ENCODE measurements around the gene GTPBP6.
A peak's percentile ranks its signal among the peaks of the same experiment; 100 is the strongest.

Gene GTPBP6, protein sequence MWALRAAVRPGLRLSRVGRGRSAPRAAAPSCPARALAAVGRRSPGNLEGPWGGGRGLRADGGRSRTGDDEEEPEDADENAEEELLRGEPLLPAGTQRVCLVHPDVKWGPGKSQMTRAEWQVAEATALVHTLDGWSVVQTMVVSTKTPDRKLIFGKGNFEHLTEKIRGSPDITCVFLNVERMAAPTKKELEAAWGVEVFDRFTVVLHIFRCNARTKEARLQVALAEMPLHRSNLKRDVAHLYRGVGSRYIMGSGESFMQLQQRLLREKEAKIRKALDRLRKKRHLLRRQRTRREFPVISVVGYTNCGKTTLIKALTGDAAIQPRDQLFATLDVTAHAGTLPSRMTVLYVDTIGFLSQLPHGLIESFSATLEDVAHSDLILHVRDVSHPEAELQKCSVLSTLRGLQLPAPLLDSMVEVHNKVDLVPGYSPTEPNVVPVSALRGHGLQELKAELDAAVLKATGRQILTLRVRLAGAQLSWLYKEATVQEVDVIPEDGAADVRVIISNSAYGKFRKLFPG

DNA sequence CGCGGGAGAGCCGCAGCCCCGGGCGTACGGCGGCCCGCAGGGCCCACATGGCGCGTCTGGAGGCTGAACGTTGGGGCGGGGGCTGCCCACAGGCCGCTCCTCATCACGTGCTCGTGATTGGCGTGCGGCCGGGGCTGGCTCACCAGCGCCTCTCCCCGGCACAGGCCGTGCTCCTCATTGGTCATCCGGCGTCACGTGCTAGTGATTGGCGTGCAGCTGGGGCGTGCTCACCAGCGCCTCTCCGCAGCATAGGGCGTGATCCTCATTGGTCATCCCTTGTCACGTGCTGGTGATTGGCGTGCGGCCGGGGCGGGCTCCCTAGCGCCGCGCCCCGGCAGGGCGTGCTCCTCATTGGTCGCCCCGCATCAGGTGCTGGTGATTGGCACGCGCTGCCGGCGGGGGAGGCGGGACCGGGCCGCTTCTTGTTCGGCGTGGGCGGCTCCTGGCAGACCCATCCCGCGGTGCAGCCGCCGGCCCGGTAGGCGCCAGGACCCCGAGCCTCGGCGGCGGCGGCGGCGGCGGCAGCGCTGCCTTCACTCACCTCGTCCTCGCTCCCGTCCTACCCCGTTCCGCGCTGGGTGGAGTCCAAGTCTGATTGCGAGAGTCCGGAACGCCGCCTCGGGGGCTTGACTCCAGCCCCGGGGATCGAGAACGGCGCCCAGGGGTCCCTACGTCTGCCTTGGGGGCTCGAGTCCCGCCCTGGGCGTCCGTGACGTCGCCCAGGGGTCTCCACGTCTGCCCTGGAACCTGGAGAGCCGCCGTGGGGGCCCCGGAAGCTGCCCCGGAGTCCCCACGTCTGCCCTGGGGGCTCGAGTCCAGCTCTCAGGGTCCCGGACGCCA lies at the start of gene GTPBP6:
Gene GTPBP6, minus strand, starts transcription at position 58 of the 840 bp plus-strand sequence. Its CDS starts 9 bp downstream, at position 49.
- peak; percentile 98 for DNase-seq (ENCODE audit: low read depth)

- no peak for DNase-seq (ENCODE audit: low read depth)
Observed at GRCh38 chrX:367866-368265, 49.3 kb upstream of the GTPBP6 start.

DNA sequence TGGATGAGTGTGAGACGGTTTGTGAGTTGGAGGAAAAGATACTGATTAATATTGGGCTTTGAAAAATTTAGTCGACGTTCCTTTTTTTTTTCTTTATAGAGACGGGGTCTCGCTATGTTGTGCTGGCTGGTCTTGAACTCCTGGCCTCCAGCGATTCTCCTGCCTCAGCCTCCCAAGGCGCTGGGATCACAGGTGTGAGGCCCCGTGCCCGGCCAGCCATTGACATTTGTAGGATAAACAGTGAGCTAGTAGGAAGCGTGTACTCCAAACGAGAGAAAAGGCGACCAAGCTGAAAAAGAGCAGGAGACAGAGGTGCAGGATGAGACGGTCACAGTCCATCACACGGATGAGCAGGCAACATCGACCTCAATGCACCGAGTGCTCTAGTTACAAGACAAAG lies 48.8 kb upstream of the GTPBP6 start:
- DNase-seq (ENCODE audit: low read depth): no peak

DNA sequence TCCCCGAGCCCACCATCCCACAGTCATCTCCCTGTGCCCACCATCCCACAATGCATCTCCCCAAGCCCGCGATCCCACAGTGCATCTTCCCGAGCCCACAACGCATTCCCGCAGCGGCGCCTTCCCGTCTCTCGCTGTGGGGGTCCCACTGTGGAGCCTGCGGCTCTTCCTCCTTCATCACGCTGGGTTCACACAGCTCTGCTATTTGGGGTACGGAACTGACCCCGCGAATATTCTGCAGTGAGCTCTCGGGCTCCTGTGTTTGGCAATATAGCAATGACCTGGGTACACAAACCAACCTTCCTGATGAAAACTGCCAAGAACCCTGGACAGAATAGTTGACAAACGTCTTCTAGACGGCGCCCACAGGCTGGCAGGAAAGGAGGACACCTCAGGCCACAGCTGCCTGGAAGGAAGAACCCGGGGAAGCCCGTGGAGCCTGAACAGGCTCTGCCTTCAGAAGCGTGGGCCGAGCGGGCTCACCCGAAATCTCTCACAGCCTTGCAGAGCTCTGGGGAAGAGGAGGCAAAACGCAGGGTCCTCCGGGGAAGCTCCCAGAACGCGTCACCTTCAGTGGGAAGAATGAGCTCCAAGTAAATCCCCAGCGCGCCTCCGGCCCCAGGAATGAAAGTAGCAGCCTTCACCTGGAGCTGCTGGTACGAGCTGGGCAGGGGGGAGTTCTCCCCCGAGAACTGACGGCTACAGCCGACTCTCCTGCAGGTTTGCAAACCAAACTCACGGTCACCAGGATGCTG lies 45.2 kb upstream of the GTPBP6 start:
- DNase-seq (ENCODE audit: low read depth): no peak

DNA sequence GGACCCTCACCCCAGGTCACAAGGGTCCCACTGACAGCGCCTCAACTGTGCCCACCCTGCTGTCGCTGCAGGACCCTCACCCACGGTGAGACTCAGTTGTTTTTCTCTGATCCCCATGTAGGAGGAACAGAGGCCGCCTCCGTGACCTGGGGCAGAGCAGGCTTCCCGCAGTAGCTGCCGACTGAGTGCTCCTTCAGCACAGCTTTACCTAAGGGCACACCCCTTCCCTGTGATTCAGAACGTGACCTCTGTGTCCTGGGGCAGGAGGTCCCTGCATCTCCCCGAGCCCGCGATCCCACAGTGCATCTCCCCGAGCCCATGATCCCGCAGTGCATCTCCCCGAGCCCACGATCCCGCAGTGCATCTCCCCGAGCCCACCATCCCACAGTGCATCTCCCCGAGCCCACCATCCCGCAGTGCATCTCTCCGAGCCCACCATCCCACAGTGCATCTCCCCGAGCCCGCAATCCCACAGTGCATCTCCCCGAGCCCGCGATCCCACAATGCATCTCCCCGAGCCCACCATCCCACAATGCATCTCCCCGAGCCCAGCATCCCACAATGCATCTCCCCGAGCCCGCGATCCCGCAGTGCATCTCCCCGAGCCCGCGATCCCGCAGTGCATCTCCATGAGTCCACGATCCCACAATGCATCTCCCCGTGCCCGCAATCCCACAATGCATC lies 44.5 kb upstream of the GTPBP6 start:
- no peak for DNase-seq (ENCODE audit: low read depth)

GRCh38 chrX:362351-362750 lies 43.8 kb upstream of the GTPBP6 start:
- no peak for DNase-seq (ENCODE audit: low read depth)

DNA sequence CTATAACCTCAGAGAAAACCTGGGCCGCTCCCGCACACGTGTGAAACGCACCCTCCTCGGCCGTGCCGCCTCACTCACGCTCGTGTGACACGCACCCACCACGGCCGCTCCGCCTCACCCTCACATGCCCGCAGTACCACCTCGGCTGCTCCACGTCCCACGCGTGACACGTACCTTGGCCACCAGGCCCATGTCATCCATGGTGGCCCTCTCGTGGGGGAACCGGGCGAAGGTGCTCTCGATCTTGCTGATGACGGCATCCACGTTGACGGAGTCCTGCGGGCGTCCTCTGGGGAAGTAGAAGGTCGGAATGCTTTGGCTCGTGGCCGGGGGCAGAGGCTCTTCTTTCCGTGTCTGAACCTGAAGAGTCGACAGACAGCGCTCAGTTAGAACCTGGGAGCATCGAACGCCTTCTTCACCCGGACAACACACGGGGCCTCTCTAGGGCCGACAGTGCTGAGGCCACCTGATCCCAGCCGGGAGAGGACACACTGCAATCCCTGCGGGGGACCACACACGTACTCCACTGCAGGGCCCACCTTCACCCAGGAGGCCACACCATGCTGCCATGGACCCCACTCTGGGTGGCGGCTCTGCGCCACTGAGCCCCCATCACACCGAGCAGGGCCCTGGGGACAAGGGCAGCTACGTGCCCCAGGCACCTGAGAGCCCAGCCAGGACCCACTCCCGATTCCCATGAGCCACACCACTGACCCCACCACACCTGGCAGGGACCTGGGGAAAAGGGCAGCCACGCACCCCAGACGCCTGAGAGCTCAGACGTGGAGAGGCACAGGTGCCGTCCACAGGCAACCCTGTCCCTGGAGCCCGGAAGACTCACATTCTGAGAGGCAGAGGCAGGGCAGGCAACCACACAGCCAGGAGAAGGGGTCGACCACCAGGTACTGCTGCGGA lies 42.9 kb upstream of the GTPBP6 start:
- DNase-seq (ENCODE audit: low read depth): no peak

- no peak for DNase-seq (ENCODE audit: low read depth)
Observed at GRCh38 chrX:360496-361150, 42.0 kb upstream of the GTPBP6 start.

DNA sequence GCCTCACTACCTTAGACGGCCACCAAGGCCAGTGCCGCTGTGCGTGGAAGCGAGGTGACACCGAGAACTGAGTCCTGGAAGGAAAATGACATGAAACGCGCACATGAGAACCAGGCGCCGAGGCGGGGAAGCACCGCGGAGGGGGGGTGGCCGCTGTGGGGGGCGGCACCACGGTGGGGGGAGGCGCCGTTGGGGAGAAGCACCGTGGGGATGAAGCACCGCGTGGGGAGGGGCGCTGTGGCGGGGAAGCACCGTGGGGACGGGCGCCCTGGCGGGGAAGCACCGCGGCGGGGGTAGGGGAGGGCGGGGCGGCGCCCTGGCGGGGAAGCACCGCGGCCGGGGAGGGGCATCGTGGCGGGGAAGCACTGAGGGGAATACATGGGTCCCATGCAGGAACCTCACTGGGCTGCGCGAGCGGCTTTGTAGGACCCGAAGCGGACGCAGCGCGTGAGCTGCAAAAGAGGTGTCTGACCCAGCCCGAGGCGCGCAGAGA lies 40.1 kb upstream of the GTPBP6 start:
- DNase-seq (ENCODE audit: low read depth): no peak

DNA sequence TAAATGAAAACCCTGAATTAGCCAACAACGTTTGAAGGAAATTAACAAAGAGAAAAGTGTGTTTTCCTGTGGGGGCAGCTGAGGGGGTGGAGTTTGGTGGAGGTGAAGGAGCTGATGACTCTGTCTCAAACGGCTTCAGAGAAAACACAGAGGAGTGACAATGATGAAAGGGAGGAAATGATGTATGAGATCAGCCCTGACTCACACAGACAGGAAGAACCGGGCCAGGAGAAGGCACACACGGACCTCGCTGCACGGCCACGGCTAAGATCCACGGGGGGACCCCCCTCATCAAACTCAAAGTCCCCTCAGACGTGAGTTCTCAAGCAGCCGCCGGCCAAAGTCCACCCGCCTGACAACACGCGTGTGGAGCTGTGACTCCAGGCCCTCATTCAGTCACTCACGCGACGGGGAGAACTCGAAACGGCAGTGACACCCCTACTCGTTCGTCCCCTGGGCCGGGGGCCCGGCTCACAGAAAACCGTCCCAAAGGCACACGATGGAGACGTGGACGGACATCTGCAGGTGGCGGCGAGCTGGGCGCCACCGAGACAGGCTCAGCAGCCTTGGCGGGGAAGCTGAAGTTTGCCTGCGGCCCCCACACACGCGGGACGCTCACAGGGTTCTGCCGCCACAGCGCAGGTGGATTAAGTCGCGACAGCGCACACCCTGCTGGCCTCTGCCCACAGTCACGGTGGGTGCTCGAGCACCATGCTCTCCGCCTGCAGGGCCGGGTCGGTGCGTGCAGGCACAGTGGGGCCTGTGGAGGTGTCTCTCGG lies 39.3 kb upstream of the GTPBP6 start:
- peak; percentile 69 for DNase-seq (ENCODE audit: low read depth)

DNA sequence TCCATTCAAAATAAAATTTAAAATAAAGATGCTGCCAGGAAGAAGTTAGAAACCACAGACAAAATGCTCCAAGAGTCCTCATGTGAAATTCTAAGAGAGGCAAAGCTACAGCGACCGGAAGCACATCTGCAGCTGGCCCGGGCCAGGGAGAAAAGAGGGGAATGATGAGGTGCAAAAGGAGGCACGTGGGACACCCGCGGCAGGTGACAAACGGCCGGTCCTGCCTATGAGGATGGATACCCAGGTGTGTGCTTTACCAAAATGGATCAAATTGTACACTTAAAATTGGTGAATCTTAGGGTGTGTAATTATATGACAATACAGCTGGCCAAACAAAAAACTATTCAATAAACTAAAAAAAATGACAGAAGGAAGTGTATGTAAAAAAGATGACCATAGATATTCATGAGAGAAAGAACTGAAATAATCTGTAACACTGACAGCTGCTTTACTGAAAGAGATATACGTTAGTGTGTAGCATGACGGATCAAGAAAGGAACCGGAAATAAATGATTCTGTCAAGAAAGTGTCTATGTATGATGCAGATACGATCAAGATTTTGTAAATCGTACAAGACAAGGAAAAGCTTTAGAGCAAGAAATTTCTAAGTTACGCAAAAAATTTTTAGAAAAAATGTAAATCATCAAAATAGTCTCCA lies 38.6 kb upstream of the GTPBP6 start:
- no peak for DNase-seq (ENCODE audit: low read depth)

GRCh38 chrX:356385-357034 lies 37.9 kb upstream of the GTPBP6 start:
- peak; percentile 78 for DNase-seq (ENCODE audit: low read depth)

GRCh38 chrX:355329-356050 lies 36.9 kb upstream of the GTPBP6 start:
- DNase-seq (ENCODE audit: low read depth): no peak

DNA sequence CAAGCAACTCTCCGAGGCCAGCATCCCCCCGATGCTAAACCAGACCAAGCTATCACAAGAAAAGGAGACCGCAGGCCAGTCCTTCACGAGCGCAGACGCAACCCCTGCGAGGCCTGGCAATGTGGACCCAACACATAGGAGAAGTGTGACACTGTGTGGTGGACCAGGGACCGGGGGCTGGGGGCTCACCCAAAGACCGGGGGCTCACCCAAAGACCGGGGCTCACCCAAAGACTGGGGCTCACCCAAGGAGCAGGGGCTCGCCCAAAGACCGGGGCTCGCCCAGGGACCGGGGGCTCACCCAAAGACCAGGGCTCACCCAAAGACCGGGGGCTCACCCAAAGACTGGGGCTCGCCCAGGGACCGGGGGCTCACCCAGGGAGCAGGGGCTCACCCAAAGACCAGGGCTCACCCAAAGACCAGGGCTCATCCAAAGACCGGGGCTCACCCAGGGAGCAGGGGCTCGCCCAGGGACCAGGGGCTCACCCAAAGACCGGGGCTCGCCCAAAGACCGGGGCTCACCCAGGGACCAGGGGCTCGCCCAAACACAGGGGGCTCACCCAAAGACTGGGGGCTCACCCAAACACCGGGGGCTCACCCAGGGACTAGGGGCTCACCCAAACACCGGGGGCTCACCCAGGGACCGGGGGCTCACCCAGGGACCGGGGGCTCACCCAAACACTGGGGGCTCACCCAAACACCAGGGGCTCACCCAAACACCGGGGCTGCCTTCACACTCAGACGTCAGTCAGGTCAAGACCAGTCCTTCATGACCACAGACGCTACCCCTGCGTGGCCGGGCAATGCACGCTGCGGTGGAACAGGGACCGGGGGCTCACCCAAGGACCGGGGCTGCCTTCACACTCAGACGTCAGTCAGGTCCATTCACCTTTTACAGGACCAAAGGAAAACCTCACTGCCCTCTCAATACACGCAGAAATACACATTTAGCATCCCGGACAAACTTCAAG lies 35.3 kb upstream of the GTPBP6 start:
- no peak for DNase-seq (ENCODE audit: low read depth)

DNA sequence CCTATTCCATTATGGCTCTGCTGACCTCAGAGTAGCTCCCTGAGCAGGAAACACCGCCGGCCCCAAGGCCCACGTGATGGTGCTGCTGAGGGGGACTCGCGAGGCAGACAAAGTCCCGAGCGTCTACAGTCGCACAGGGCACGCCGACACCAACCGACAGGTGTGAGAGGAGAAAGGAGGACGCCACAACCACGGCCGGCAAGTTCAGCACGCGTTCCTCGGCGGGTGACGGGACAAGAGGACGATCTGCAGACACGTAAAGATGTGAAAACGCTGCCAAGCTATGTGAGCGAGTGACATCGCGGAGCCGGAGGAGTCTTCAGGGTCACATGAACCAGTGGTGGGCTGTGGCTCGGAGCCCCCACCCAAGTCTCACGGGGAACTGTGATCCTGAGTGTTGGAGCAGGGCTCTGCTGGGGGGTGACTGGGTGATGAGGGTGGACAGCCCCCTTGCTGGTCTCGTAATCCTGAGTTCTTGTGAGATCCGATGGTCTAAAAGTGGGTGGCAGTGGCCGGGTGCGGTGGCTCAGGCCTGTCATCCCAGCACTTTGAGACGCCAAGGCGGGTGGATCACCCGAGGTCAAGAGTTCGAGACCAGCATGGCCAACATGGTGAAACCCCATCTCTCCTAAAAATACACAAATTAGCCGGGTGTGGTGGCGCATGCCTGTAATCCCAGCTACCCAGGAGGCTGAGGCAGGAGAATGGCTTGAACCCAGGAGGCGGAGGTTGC lies 34.2 kb upstream of the GTPBP6 start:
- DNase-seq (ENCODE audit: low read depth): no peak
